Gastrocnemius medialis (tissue), 4 donors: Measurements from ENCODE around the gene HMCN1. TPM values are rescaled to one million over a fixed set of nuclear protein-coding genes. Genes with fewer than 3 reads are reported as not detected.

Experiments
- ATAC-seq, 2 donors: fragments of 150-250 bp; one replicate each; pipeline ENCODE4 v1.9.1; 2016
- DNase-seq, 2 donors: peaks; one replicate each; pipeline ENCODE4 v3.0.0-alpha.2; 2019
- H3K27ac ChIP-seq, 4 donors: fragments of 200-600 bp; sonication (generic); 1 replicate in 1 of 4; 2 replicates in 3 of 4; pipeline ENCODE4 v1.5.1; 2016 to 2018; ENCODE audit warnings: mild to moderate bottlenecking in 2 of 4, moderate library complexity in 1 of 4
- H3K27me3 ChIP-seq, 3 donors: fragments of 200-600 bp; sonication (generic) in 2 of 3; 1 replicate in 1 of 3; 2 replicates in 2 of 3; pipeline versions ENCODE4 v1.5.1 to v1.6.0; 2016 to 2019; ENCODE audit warnings: mild to moderate bottlenecking in 1 of 3, moderate library complexity in 1 of 3
- H3K36me3 ChIP-seq, 2 donors: fragments of 200-600 bp; sonication (generic) in 1 of 2; one replicate each; pipeline ENCODE4 v1.5.1; 2017 to 2018
- H3K4me1 ChIP-seq, 2 donors: fragments of 200-600 bp; sonication (generic) in 1 of 2; one replicate each; pipeline ENCODE4 v1.5.1; 2016 to 2017; ENCODE audit warnings: mild to moderate bottlenecking in 2 of 2
- H3K4me3 ChIP-seq, 4 donors: fragments of 200-600 bp; sonication (generic) in 3 of 4; 1 replicate in 1 of 4; 2 replicates in 3 of 4; pipeline ENCODE4 v1.5.1; 2016 to 2019; ENCODE audit warnings: mild to moderate bottlenecking in 2 of 4
- H3K9me3 ChIP-seq, 3 donors: fragments of 200-600 bp; sonication (generic) in 2 of 3; 1 replicate in 1 of 3; 2 replicates in 2 of 3; pipeline ENCODE4 v1.5.1; 2016 to 2019
- CTCF ChIP-seq, 5 experiments: fragments of 450-650 bp in 3 of 5; fragments of 200-600 bp in 2 of 5; sonication (generic) in 2 of 5; IDR thresholded peaks in 4 of 5; conservative IDR thresholded peaks in 1 of 5; 1 replicate in 4 of 5; 2 replicates in 1 of 5; pipeline ENCODE4 v1.5.1; 2016 to 2019; ENCODE audit warnings: antibody characterized with exemption in 5 of 5, mild to moderate bottlenecking in 3 of 5, moderate library complexity in 3 of 5
- POLR2A ChIP-seq, 2 donors: fragments of 450-650 bp; IDR thresholded peaks; one replicate each; pipeline ENCODE4 v1.6.1; 2017; ENCODE audit warnings: antibody characterized with exemption in 2 of 2, mild to moderate bottlenecking in 2 of 2, moderate library complexity in 2 of 2
- in situ Hi-C, 4 donors: fragments of 200-750 bp; cut with MboI; loops; one replicate each; pipeline versions ENCODE4 v1.15.0 to v1.8.0; 2017; ENCODE audit warnings: low sequenced_read_pairs in 4 of 4
- intact Hi-C: fragments of 100-400 bp; cut with DNase I; formaldehyde crosslinking; loops from one replicate; pipeline ENCODE4 v1.15.1; 2023; ENCODE audit warnings: low total_unique reads
- total RNA-seq, 4 donors: library from RNA; depleted of rRNA; stranded (reverse); fragments of >200 nt; gene quantifications; one replicate each; pipeline versions ENCODE4 v1.1.0 to v1.2.3, GENCODE V29; 2016

Gene HMCN1
- total RNA-seq, 4 donors from 2014 or later: 2.6 to 7.5 (median 5.1) TPM

DNA sequence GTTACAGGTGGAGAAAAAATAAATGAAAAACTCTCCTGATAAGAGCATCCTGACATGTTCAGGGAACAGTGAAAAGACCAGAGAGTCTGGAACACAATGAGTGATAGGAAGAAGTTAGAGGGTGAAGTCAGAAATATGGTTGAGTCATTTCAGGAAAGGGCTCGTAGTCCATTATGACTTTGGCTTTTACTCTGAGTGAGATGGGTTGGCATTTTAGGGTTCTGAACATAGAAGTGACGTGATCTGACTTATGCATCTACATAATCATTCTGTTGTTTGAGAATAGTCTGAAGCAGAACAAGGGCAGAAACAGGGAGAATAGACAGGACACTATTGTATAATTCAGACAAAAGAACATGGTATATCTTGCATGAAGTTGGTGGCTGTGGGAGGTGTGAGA, 5.8 kb downstream of the HMCN1 start:
- in situ Hi-C loops: no loop called here
- no peak for DNase-seq
- H3K27me3 ChIP-seq: peaks cover 0 to 3% (median 0%) of the 10 kb centered on the region in 3 donors

GRCh38 chr1:185741551-185741950, 7.4 kb downstream of the HMCN1 start:
- no peak overlapping the region for H3K27ac ChIP-seq
- in situ Hi-C loops (no loop called here), intact Hi-C loops (no loop called here)
- H3K4me1 ChIP-seq: no peaks in the 10 kb centered on the region
- DNase-seq: no peak
- no peak for TF ChIP-seq POLR2A (IDR thresholded peaks at IDR 0.05)
- TF ChIP-seq CTCF (IDR thresholded peaks at IDR 0.05 in 4 of 5, conservative IDR thresholded peaks at IDR 0.05 in 1 of 5): no peak
- ATAC-seq: no peak
- peaks cover 0 to 3% (median 0%) of the 10 kb centered on the region in 3 donors for H3K27me3 ChIP-seq
- no peak overlapping the region for H3K4me3 ChIP-seq
- no peaks in the 10 kb centered on the region for H3K9me3 ChIP-seq
- H3K36me3 ChIP-seq: no peaks in the 10 kb centered on the region

More for the DNA sequence above, 5.8 kb downstream of the HMCN1 start:
- intact Hi-C loops: no loop called here
- Histone ChIP-seq H3K36me3 (no peaks in the 10 kb centered on the region), H3K9me3 (no peaks in the 10 kb centered on the region), H3K27ac (no peak overlapping the region), H3K4me3 (no peak overlapping the region), H3K4me1 (peaks cover 0 to 5% of the 10 kb centered on the region in 2 donors)
- no peak for ATAC-seq
- TF ChIP-seq CTCF (IDR thresholded peaks at IDR 0.05 in 4 of 5, conservative IDR thresholded peaks at IDR 0.05 in 1 of 5): no peak
- TF ChIP-seq POLR2A (IDR thresholded peaks at IDR 0.05): no peak

- intact Hi-C loops (no loop called here), in situ Hi-C loops (no loop called here)
- ATAC-seq: no peak
- no peak overlapping the region for H3K27ac ChIP-seq
- peaks cover 0 to 3% (median 0%) of the 10 kb centered on the region in 3 donors for H3K27me3 ChIP-seq
- H3K4me3 ChIP-seq: no peak overlapping the region
- no peaks in the 10 kb centered on the region for H3K9me3 ChIP-seq
- no peaks in the 10 kb centered on the region for H3K36me3 ChIP-seq
- DNase-seq: no peak
- no peaks in the 10 kb centered on the region for H3K4me1 ChIP-seq
- TF ChIP-seq POLR2A (IDR thresholded peaks at IDR 0.05) (no peak), CTCF (IDR thresholded peaks at IDR 0.05 in 4 of 5, conservative IDR thresholded peaks at IDR 0.05 in 1 of 5) (no peak)
These were observed 8.2 kb downstream of the HMCN1 start for GRCh38 chr1:185742403-185742802.

- in situ Hi-C loops: no loop called here
- no peaks in the 10 kb centered on the region for H3K36me3 ChIP-seq
- H3K9me3 ChIP-seq: no peaks in the 10 kb centered on the region
- no peak overlapping the region for H3K4me3 ChIP-seq
- no peaks in the 10 kb centered on the region for H3K27me3 ChIP-seq
- no peak for ATAC-seq
- TF ChIP-seq POLR2A (IDR thresholded peaks at IDR 0.05) (no peak), CTCF (IDR thresholded peaks at IDR 0.05 in 4 of 5, conservative IDR thresholded peaks at IDR 0.05 in 1 of 5) (no peak)
- intact Hi-C loops: no loop called here
- H3K4me1 ChIP-seq: no peaks in the 10 kb centered on the region
- H3K27ac ChIP-seq: no peak overlapping the region
- no peak for DNase-seq
These were observed 11.0 kb downstream of the HMCN1 start for GRCh38 chr1:185745165-185745564.

DNA sequence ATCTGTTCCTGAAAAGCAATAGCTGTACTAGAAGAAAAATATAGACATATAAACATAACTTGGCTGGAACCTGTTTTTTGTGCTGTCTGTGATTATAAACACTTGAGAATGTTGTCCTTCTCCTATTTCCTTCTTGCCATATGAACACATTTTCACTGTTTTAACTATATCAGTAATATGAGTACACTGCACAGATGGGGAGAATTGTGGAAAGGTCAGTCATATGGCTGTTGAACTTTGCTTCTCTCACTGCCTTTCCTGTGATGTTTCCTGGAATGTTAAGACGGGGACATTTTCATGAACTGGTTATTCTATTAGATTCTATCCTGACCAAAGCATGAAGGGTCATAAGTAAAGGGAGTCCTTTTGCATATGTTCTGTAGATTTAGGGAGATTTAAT, 24.9 kb downstream of the HMCN1 start:
- in situ Hi-C loops: no loop called here

More for the DNA sequence above, 24.9 kb downstream of the HMCN1 start:
- TF ChIP-seq POLR2A (IDR thresholded peaks at IDR 0.05): no peak
- TF ChIP-seq CTCF (IDR thresholded peaks at IDR 0.05 in 4 of 5, conservative IDR thresholded peaks at IDR 0.05 in 1 of 5): no peak
- H3K9me3 ChIP-seq: no peaks in the 10 kb centered on the region
- H3K4me3 ChIP-seq: no peak overlapping the region
- H3K4me1 ChIP-seq: no peaks in the 10 kb centered on the region
- no peak overlapping the region for H3K27ac ChIP-seq
- H3K36me3 ChIP-seq: no peaks in the 10 kb centered on the region
- DNase-seq (no peak), ATAC-seq (no peak)
- H3K27me3 ChIP-seq: no peaks in the 10 kb centered on the region
- intact Hi-C loops: no loop called here
